ENCODE measurements around the gene COPS2.

COPS2 gene

GRCh38 chr15:49155110-49155833 is at the start of gene COPS2:
Gene COPS2 (minus strand): TSS chr15:49155599. CDS start chr15:49155578, 21 bp downstream.
- peak within 1 kb of the TSS; percentile 98 for H3K4me3 ChIP-seq (ENCODE audit: low read length)
- peak; percentile 99 for DNase-seq (ENCODE audit: low read depth)
- TF ChIP-seq CTCF (conservative IDR thresholded peaks at IDR 0.05; ENCODE audit: low read length): no peak

GRCh38 chr15:49200347-49200746 is 44.9 kb upstream of the COPS2 start:
- no peak for DNase-seq (ENCODE audit: low read depth)
- H3K4me3 ChIP-seq (ENCODE audit: low read length): no peak overlapping the region
- no peak for TF ChIP-seq CTCF (conservative IDR thresholded peaks at IDR 0.05; ENCODE audit: low read length)

- no peak overlapping the region for H3K4me3 ChIP-seq (ENCODE audit: low read length)
- peak; percentile 11 for DNase-seq (ENCODE audit: low read depth)
- TF ChIP-seq CTCF (conservative IDR thresholded peaks at IDR 0.05; ENCODE audit: low read length): no peak
Measured at GRCh38 chr15:49199666-49200065, 44.3 kb upstream of the COPS2 start.

GRCh38 chr15:49196856-49197255 is 41.5 kb upstream of the COPS2 start:
- no peak overlapping the region for H3K4me3 ChIP-seq (ENCODE audit: low read length)
- no peak for TF ChIP-seq CTCF (conservative IDR thresholded peaks at IDR 0.05; ENCODE audit: low read length)
- no peak for DNase-seq (ENCODE audit: low read depth)

- no peak for DNase-seq (ENCODE audit: low read depth)
- TF ChIP-seq CTCF (conservative IDR thresholded peaks at IDR 0.05; ENCODE audit: low read length): no peak
- no peak overlapping the region for H3K4me3 ChIP-seq (ENCODE audit: low read length)
Measured at GRCh38 chr15:49191892-49192291, 36.5 kb upstream of the COPS2 start.

GRCh38 chr15:49190586-49190985 is 35.2 kb upstream of the COPS2 start:
- TF ChIP-seq CTCF (conservative IDR thresholded peaks at IDR 0.05; ENCODE audit: low read length): no peak
- no peak for DNase-seq (ENCODE audit: low read depth)

GRCh38 chr15:49189631-49190030 is 34.2 kb upstream of the COPS2 start:
- no peak for TF ChIP-seq CTCF (conservative IDR thresholded peaks at IDR 0.05; ENCODE audit: low read length)
- H3K4me3 ChIP-seq (ENCODE audit: low read length): no peak overlapping the region
- DNase-seq (ENCODE audit: low read depth): no peak

More at GRCh38 chr15:49190586-49190985, 35.2 kb upstream of the COPS2 start:
- H3K4me3 ChIP-seq (ENCODE audit: low read length): no peak overlapping the region

Measured in AG10803 (cell line).